Esophagus squamous epithelium (tissue), 5 donors: ENCODE measurements around the gene FETUB. TPM values are rescaled to one million over a fixed set of nuclear protein-coding genes. Genes with fewer than 3 reads are reported as not detected.
A peak's percentile ranks its signal among the peaks of the same experiment; 100 is the strongest.

Experiments
- DNase-seq: peaks from one replicate; lab custom pipeline; 2025; lab: John Stamatoyannopoulos, UW
- H3K27ac ChIP-seq, 4 donors: fragments of 200-600 bp; sonication (generic); one replicate each; pipeline ENCODE4 v1.5.1; 2016 to 2019; ENCODE audit warnings: mild to moderate bottlenecking in 1 of 4
- H3K27me3 ChIP-seq, 4 donors: fragments of 200-600 bp; sonication (generic); 1 replicate in 3 of 4; 2 replicates in 1 of 4; pipeline versions ENCODE4 v1.5.1 to v1.6.0; 2017 to 2021; ENCODE audit warnings: antibody characterized with exemption in 1 of 4
- H3K36me3 ChIP-seq, 3 donors: fragments of 200-600 bp; sonication (generic); one replicate each; pipeline ENCODE4 v1.5.1; 2016 to 2019
- H3K4me1 ChIP-seq, 3 donors: fragments of 200-600 bp; sonication (generic); one replicate each; pipeline ENCODE4 v1.5.1; 2017 to 2019
- H3K4me3 ChIP-seq, 4 donors: fragments of 200-600 bp; sonication (generic); 1 replicate in 3 of 4; 2 replicates in 1 of 4; pipeline ENCODE4 v1.5.1; 2016 to 2019; ENCODE audit warnings: mild to moderate bottlenecking in 2 of 4, moderate library complexity in 1 of 4
- H3K9me3 ChIP-seq, 3 donors: fragments of 200-600 bp; sonication (generic); one replicate each; pipeline ENCODE4 v1.5.1; 2016 to 2019
- POLR2A ChIP-seq, 4 donors: fragments of 450-650 bp; IDR thresholded peaks; one replicate each; pipeline ENCODE4 v1.6.1; 2017; ENCODE audit warnings: antibody characterized with exemption in 4 of 4, mild to moderate bottlenecking in 4 of 4, moderate library complexity in 3 of 4
- WGBS, 2 donors: methylation state at CpG; one replicate each; pipeline ENCODE4 v1.1.5; 2018; 5-methylcytosine and 5-hydroxymethylcytosine counted together
- intact Hi-C: fragments of 100-400 bp; cut with DNase I; formaldehyde crosslinking; loops from one replicate; pipeline ENCODE4 v1.15.0; 2022
- total RNA-seq, 4 donors: library from RNA; depleted of rRNA; stranded (reverse); fragments of >200 nt; gene quantifications; one replicate each; pipeline ENCODE4 v1.1.0, GENCODE V29; 2016
- TF ChIP-seq, protein P1 (sequence below), 6 experiments: fragments of 450-650 bp in 4 of 6; fragments of 200-600 bp in 2 of 6; sonication (generic) in 2 of 6; IDR thresholded peaks; one replicate each; pipeline ENCODE4 v1.5.1; 2016 to 2019; ENCODE audit warnings: antibody characterized with exemption in 6 of 6, mild to moderate bottlenecking in 4 of 6, moderate library complexity in 4 of 6
- donor health status: DM: yes; HTN: yes; CAD: no.

The FETUB gene
- total RNA-seq, 4 donors from 2014 or later, result 0.26 to 23.3 (median 5.0) TPM

DNA sequence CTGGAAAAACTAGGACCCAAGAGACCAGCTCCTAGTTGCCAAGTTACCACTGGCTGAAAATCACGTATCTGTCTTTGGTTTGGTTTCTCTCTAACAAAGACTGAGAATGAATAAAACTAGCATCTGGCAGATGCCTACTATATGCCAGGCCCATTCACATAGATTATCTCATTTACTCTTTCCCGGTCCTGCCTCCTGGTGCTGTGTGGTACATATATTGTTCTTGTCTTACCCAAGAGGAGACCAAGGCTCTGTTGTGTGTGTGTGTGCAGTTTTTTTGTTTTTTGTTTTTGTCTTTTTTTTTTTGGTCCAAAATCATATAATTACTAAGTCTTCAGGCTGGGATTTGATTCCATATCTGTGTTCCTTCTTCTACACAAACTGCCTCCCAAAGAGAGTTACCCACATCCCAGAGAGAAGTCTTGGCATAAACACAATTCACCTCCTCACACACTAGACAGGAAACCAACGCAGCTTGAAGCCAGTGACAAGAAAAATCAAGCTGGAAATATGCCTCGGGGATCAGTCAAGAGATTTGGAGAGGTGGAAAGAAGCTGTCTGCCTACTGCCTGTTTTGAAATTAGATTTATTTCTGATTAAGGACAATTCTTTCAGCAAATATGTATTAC lies 26.4 kb upstream of the FETUB start:
- intact Hi-C loops, result loop anchor here (5.0 kb wide), 1 partner anchor 204 kb away; no protein-coding TSS in a partner anchor
- no peaks in the 10 kb centered on the region for H3K9me3 ChIP-seq
- no peak for DNase-seq
- no peaks in the 10 kb centered on the region for H3K36me3 ChIP-seq
- peaks cover 0 to 51% (median 0%) of the 10 kb centered on the region in 4 donors for H3K27me3 ChIP-seq
- H3K27ac ChIP-seq, result no peak overlapping the region
- no peak for TF ChIP-seq POLR2A (IDR thresholded peaks at IDR 0.05)
- WGBS, 2 donors, result 52 to 53% methylated on average over 4 of the region's 4 CpGs
- no peak overlapping the region for H3K4me3 ChIP-seq
- peaks cover 3 to 27% (median 9%) of the 10 kb centered on the region in 3 donors for H3K4me1 ChIP-seq

DNA sequence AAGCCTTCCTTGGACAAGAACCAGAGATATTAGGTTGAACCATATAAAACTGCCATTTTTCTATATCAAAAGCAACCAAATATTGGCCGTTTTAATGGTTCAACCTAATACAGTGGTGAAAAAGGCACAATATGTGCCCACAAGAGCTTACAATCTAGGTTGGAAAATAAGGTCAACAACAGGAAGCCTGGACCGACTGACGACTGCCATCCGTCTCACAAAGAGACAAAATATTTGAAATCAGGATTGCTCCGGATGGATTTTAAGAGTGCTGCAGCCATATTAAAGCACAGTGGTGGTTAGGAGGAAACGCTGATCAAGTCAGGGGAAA lies 26.0 kb upstream of the FETUB start:
- WGBS, 2 donors, result 41 to 58% methylated on average over 6 of the region's 6 CpGs
- Histone ChIP-seq H3K36me3 (no peaks in the 10 kb centered on the region), H3K27ac (no peak overlapping the region), H3K4me3 (no peak overlapping the region), H3K9me3 (no peaks in the 10 kb centered on the region), H3K4me1 (peaks cover 3 to 27% (median 9%) of the 10 kb centered on the region in 3 donors), H3K27me3 (peaks cover 0 to 54% (median 0%) of the 10 kb centered on the region in 4 donors)
- intact Hi-C loops, result loop anchor here (5.0 kb wide), 1 partner anchor 203 kb away; no protein-coding TSS in a partner anchor
- no peak for TF ChIP-seq POLR2A (IDR thresholded peaks at IDR 0.05)
- TF ChIP-seq, protein P1, sequence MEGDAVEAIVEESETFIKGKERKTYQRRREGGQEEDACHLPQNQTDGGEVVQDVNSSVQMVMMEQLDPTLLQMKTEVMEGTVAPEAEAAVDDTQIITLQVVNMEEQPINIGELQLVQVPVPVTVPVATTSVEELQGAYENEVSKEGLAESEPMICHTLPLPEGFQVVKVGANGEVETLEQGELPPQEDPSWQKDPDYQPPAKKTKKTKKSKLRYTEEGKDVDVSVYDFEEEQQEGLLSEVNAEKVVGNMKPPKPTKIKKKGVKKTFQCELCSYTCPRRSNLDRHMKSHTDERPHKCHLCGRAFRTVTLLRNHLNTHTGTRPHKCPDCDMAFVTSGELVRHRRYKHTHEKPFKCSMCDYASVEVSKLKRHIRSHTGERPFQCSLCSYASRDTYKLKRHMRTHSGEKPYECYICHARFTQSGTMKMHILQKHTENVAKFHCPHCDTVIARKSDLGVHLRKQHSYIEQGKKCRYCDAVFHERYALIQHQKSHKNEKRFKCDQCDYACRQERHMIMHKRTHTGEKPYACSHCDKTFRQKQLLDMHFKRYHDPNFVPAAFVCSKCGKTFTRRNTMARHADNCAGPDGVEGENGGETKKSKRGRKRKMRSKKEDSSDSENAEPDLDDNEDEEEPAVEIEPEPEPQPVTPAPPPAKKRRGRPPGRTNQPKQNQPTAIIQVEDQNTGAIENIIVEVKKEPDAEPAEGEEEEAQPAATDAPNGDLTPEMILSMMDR (IDR thresholded peaks at IDR 0.05), result no peak
- DNase-seq, result no peak

DNA sequence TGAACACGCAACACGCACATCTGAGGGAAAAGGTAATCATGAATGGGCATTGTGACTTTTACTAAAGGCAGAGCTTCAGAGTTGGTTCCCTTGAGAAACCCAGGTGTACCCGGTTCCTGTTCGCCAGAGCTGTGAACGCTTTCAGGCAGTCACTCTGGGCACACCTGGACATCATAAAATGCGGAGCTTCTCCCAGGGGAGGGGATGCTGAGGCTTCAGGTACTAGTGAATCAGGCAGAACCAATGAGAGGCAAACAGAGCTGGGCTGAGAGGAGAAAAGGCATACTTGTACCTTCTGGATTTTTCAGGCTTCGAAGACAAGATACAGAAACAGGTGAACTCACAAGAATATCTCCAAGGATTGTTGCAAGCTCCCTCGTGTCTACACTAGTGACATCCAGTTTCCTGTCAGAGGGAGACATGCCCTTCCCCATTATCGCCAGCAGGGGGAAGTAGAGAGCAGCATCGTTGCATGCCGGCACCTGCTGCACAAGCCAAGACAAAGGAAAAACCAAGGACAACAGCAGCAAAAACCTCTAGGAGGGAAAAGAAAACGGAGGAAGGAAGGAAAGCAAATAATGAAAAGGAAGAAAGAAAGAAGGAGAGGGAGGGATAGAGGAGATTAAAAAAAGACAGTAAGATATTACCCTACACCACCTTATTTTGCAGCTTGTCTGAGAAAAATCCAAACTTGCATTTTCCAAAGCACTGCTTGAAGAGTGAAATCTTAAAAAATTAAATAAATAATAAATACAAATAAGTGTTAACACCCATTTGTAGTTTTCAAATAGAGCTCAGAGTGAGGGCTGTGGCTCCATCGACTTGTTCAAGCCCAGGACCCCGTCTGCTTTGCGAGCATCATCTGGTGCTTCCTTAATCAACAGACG lies 25.4 kb upstream of the FETUB start:
- intact Hi-C loops, result loop anchor here (5.0 kb wide), 1 partner anchor 202 kb away; no protein-coding TSS in a partner anchor
- peaks cover 0 to 54% (median 0%) of the 10 kb centered on the region in 4 donors for H3K27me3 ChIP-seq
- WGBS, 2 donors, result 29 to 36% methylated on average over 16 of the region's 16 CpGs

DNA sequence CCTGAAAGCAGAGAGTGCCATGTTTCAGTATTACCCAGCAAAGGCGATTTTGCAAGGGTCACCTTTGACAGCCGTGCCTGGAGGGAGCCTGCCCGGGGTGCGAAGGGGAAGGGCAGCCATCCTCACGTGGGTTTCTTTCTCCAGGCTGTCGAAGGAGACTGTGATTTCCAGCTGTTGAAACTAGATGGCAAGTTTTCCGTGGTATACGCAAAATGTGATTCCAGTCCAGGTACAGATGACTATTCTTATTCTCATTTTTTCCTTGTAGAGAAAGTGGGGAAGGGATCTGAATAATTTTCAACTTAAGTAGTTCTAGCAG lies 23.9 kb upstream of the FETUB start:
- H3K36me3 ChIP-seq, result no peaks in the 10 kb centered on the region
- TF ChIP-seq POLR2A (IDR thresholded peaks at IDR 0.05), result no peak
- TF ChIP-seq, protein P1 (IDR thresholded peaks at IDR 0.05), result no peak
- H3K4me3 ChIP-seq, result no peak overlapping the region
- peaks cover 0 to 63% (median 0%) of the 10 kb centered on the region in 4 donors for H3K27me3 ChIP-seq
- intact Hi-C loops, result no loop called here
- H3K9me3 ChIP-seq, result no peaks in the 10 kb centered on the region
- 75 to 77% methylated on average over 7 to 8 of the region's 8 CpGs for WGBS, 2 donors
- no peak overlapping the region for H3K27ac ChIP-seq
- peaks cover 3 to 27% (median 9%) of the 10 kb centered on the region in 3 donors for H3K4me1 ChIP-seq
- no peak for DNase-seq

More for the DNA sequence above, 25.4 kb upstream of the FETUB start:
- H3K4me1 ChIP-seq, result peaks cover 3 to 27% (median 9%) of the 10 kb centered on the region in 3 donors
- no peak overlapping the region for H3K27ac ChIP-seq
- no peak for DNase-seq
- no peak overlapping the region for H3K4me3 ChIP-seq
- H3K9me3 ChIP-seq, result no peaks in the 10 kb centered on the region
- no peaks in the 10 kb centered on the region for H3K36me3 ChIP-seq
- TF ChIP-seq, protein P1 (IDR thresholded peaks at IDR 0.05), result peak; percentile 89 to 99 (median 96)
- TF ChIP-seq POLR2A (IDR thresholded peaks at IDR 0.05), result no peak

DNA sequence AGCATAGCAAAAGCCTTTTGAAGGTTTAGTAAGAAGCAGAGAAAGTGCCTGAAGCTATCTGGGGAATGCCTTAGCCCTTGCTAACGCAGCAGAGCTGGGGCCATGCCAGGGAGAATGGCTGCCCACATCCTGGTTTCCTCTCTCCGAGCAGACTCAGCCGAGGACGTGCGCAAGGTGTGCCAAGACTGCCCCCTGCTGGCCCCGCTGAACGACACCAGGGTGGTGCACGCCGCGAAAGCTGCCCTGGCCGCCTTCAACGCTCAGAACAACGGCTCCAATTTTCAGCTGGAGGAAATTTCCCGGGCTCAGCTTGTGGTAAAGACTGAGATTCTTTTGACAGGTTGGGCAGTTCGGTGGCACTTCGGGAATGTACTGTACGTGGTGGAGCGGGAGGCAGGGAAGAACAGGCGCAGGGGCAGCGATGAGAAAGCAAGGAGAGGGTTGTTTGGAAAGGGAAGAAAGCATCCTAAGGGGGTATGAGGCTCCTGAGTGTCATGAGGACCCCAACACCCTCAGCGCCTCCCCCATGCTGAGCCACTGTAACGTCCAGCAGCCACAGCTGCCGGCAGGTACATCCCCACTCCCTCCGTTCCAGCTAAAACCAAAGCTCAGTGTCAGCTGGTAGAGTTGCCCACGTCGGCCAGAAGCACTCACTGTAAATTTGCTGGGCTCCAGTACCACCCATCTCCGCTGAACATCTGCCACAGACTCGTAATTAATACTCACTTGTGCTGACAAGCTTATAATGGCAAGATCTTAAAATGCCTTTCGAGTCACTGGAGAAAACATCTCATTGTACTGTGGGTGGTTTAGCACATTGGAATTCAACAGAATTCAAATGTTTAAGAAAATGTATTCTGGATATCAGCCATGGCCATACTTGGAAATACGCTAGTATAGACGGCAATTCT lies 22.9 kb upstream of the FETUB start:
- 18 to 20% methylated on average over 20 to 28 of the region's 31 CpGs for WGBS, 2 donors
- TF ChIP-seq POLR2A (IDR thresholded peaks at IDR 0.05), result no peak
- TF ChIP-seq, protein P1 (IDR thresholded peaks at IDR 0.05), result peak; percentile 83 to 95 (median 92)
- H3K27me3 ChIP-seq, result peaks cover 0 to 63% (median 0%) of the 10 kb centered on the region in 4 donors
- intact Hi-C loops, result no loop called here
- DNase-seq, result peak; percentile 49
- H3K4me1 ChIP-seq, result peaks cover 3 to 27% (median 9%) of the 10 kb centered on the region in 3 donors
- H3K4me3 ChIP-seq, result peak overlapping the region in 3 of 4 donors; percentile 27 to 48 (median 29)
- peak overlapping the region in 1 of 4 donors; percentile 36 for H3K27ac ChIP-seq
- no peaks in the 10 kb centered on the region for H3K36me3 ChIP-seq
- no peaks in the 10 kb centered on the region for H3K9me3 ChIP-seq
